ENCODE data around the gene TOX3. TPM values are rescaled to one million over a fixed set of nuclear protein-coding genes. Genes with fewer than 3 reads are reported as not detected.
A peak's percentile ranks its signal among the peaks of the same experiment; 100 is the strongest.

Gene TOX3
- polyA plus RNA-seq, 1 donor: 10.9 TPM

DNA sequence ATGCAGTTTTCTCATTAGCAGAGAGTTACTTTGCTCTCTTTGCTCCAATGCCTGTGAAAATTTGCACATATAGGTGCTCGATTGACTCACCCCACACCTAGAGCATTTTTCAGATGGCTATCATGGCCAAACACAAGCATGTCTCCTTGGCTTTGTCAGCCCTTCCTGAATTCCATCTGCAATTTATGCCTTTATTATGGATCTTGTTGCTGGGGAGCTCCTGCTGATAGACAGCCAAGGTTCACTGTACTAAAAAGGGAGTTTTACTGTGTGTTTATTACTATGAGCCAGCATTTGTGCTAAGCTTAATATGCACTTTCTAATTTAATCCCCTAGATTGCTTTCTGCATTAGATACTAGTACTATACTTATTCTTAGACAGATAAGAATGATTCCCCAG is 93.3 kb downstream of the TOX3 start:
- 0% methylated on average over 1 of the region's 1 CpG for WGBS (ENCODE audit: insufficient coverage, low lambda C conversion rate)
- peak; percentile 38 to 73 for DNase-seq
- peaks cover 4% of the 10 kb centered on the region for H3K9me3 ChIP-seq (ENCODE audit: control insufficient read depth, low read depth, low read length)
- no peaks in the 10 kb centered on the region for H3K27me3 ChIP-seq (ENCODE audit: control insufficient read depth, insufficient read depth, low read length)
- no peaks in the 10 kb centered on the region for H3K4me1 ChIP-seq (ENCODE audit: control insufficient read depth, insufficient read depth, low read length)
- no peak overlapping the region for H3K4me3 ChIP-seq (ENCODE audit: low read length)
- H3K27ac ChIP-seq (ENCODE audit: low read length): peak overlapping the region; percentile 21
- peaks cover 5% of the 10 kb centered on the region for H3K36me3 ChIP-seq (ENCODE audit: control insufficient read depth, insufficient read depth, low read length)

DNA sequence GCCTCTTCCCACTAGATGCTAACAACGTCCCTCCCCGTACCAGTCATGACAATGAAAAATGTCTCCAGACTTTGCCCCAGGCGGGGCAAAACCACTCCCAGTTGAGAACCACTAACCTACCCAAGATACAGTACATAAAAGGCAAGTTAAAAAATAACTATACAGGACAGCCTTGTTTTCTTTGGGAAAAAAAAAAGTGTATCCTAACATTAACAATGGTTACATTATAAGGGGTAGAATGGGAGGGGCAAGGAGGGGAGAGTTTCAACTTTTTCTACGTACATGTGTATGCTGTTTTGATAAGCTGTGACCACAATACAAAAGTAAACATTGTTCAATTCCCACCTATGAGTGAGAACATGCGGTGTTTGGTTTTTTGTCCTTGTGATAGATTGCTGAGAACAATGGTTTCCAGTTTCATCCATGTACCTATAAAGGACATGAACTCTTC is 94.9 kb downstream of the TOX3 start:
- H3K4me1 ChIP-seq (ENCODE audit: control insufficient read depth, insufficient read depth, low read length): no peaks in the 10 kb centered on the region
- H3K36me3 ChIP-seq (ENCODE audit: control insufficient read depth, insufficient read depth, low read length): peaks cover 2% of the 10 kb centered on the region
- H3K27ac ChIP-seq (ENCODE audit: low read length): no peak overlapping the region
- 88% methylated on average over 1 of the region's 5 CpGs for WGBS (ENCODE audit: insufficient coverage, low lambda C conversion rate)
- H3K4me3 ChIP-seq (ENCODE audit: low read length): no peak overlapping the region
- H3K27me3 ChIP-seq (ENCODE audit: control insufficient read depth, insufficient read depth, low read length): no peaks in the 10 kb centered on the region
- DNase-seq: peak; percentile 8 to 48
- peaks cover 4% of the 10 kb centered on the region for H3K9me3 ChIP-seq (ENCODE audit: control insufficient read depth, low read depth, low read length)

DNA sequence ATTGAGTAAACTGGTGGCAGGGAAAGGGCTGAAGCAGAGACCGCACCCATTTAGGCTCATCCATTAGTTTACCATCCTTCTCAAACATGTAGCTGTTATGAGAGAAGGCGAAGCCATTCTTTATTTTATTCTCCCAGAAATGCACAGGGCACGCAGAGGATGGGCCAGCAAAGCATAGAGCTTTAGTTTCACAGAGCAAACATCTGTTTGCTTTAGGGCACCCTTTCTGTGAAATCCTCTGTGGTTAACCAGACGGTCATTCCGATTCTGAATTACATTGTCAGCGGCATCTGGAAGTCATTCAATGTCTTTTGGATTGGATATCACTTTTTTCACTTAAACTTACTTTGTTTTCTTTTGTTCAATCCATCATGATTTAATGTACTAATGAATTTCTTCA is 96.0 kb downstream of the TOX3 start:
- H3K27ac ChIP-seq (ENCODE audit: low read length): no peak overlapping the region
- no peaks in the 10 kb centered on the region for H3K27me3 ChIP-seq (ENCODE audit: control insufficient read depth, insufficient read depth, low read length)
- WGBS (ENCODE audit: insufficient coverage, low lambda C conversion rate): 92% methylated on average over 3 of the region's 6 CpGs
- H3K9me3 ChIP-seq (ENCODE audit: control insufficient read depth, low read depth, low read length): peaks cover 4% of the 10 kb centered on the region
- no peak overlapping the region for H3K4me3 ChIP-seq (ENCODE audit: low read length)
- no peak for DNase-seq
- H3K36me3 ChIP-seq (ENCODE audit: control insufficient read depth, insufficient read depth, low read length): peaks cover 4% of the 10 kb centered on the region
- no peaks in the 10 kb centered on the region for H3K4me1 ChIP-seq (ENCODE audit: control insufficient read depth, insufficient read depth, low read length)

DNA sequence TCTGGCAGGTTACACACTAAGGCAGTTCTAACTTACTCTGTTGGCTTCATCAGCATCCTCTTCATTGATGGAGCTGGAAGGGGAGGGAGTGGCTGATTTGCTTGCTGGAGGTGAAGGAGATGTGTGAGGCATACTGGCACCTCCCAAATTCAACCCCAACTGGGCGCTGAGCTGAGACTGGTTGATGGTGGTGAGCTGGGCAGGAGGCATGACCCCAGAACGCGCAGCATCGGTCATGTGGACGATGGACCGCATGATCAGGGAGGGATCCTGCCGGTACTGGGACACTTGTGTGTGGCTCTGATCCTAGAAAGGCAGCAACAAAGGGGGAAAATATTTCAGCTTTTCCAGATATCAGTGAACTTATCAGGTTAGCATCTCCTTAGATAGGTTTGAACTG is 96.7 kb downstream of the TOX3 start:
- Histone ChIP-seq H3K27me3 (ENCODE audit: control insufficient read depth, insufficient read depth, low read length) (no peaks in the 10 kb centered on the region), H3K4me3 (ENCODE audit: low read length) (no peak overlapping the region), H3K9me3 (ENCODE audit: control insufficient read depth, low read depth, low read length) (peaks cover 4% of the 10 kb centered on the region), H3K27ac (ENCODE audit: low read length) (no peak overlapping the region), H3K36me3 (ENCODE audit: control insufficient read depth, insufficient read depth, low read length) (peaks cover 8% of the 10 kb centered on the region), H3K4me1 (ENCODE audit: control insufficient read depth, insufficient read depth, low read length) (no peaks in the 10 kb centered on the region)
- whole genome bisulfite sequencing (ENCODE audit: insufficient coverage, low lambda C conversion rate): no CpG with 5 or more reads among the region's 7 CpGs
- no peak for DNase-seq

- WGBS (ENCODE audit: insufficient coverage, low lambda C conversion rate): 80% methylated on average over 1 of the region's 4 CpGs
- H3K27ac ChIP-seq (ENCODE audit: low read length): no peak overlapping the region
- H3K4me3 ChIP-seq (ENCODE audit: low read length): no peak overlapping the region
- H3K9me3 ChIP-seq (ENCODE audit: control insufficient read depth, low read depth, low read length): no peaks in the 10 kb centered on the region
- DNase-seq: no peak
- H3K27me3 ChIP-seq (ENCODE audit: control insufficient read depth, insufficient read depth, low read length): no peaks in the 10 kb centered on the region
- peaks cover 15% of the 10 kb centered on the region for H3K36me3 ChIP-seq (ENCODE audit: control insufficient read depth, insufficient read depth, low read length)
- H3K4me1 ChIP-seq (ENCODE audit: control insufficient read depth, insufficient read depth, low read length): no peaks in the 10 kb centered on the region
These were observed 100.9 kb downstream of the TOX3 start for GRCh38 chr16:52446080-52446479.

- Histone ChIP-seq H3K9me3 (ENCODE audit: control insufficient read depth, low read depth, low read length) (no peaks in the 10 kb centered on the region), H3K36me3 (ENCODE audit: control insufficient read depth, insufficient read depth, low read length) (peaks cover 23% of the 10 kb centered on the region), H3K4me3 (ENCODE audit: low read length) (no peak overlapping the region), H3K27ac (ENCODE audit: low read length) (no peak overlapping the region), H3K27me3 (ENCODE audit: control insufficient read depth, insufficient read depth, low read length) (no peaks in the 10 kb centered on the region), H3K4me1 (ENCODE audit: control insufficient read depth, insufficient read depth, low read length) (no peaks in the 10 kb centered on the region)
- no peak for DNase-seq
- no CpG with 5 or more reads among the region's 3 CpGs for WGBS (ENCODE audit: insufficient coverage, low lambda C conversion rate)
These were observed 105.1 kb downstream of the TOX3 start for GRCh38 chr16:52441886-52442285.

DNA sequence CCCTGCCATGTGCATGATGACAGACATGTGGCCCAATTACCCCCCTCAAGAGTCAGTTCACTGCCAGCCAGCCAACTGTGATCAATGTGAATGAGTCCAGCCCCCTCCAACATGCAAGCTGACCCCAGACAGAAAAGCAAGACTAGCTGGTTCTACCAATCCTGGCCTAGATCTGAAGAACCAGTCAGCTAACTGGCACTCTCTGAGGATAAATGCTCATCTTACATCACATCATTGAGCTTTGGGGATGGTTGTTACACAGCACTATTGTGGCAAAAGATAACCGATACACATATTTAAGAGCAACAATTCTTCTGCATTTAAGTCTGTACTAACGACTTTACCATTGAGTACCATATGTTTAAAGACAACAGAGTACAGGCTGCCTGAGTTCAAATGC is 106.7 kb downstream of the TOX3 start:
- WGBS (ENCODE audit: insufficient coverage, low lambda C conversion rate): no CpG with 5 or more reads among the region's 2 CpGs
- no peaks in the 10 kb centered on the region for H3K9me3 ChIP-seq (ENCODE audit: control insufficient read depth, low read depth, low read length)
- peaks cover 18% of the 10 kb centered on the region for H3K36me3 ChIP-seq (ENCODE audit: control insufficient read depth, insufficient read depth, low read length)
- DNase-seq: no peak
- no peaks in the 10 kb centered on the region for H3K27me3 ChIP-seq (ENCODE audit: control insufficient read depth, insufficient read depth, low read length)
- no peaks in the 10 kb centered on the region for H3K4me1 ChIP-seq (ENCODE audit: control insufficient read depth, insufficient read depth, low read length)
- H3K27ac ChIP-seq (ENCODE audit: low read length): no peak overlapping the region
- H3K4me3 ChIP-seq (ENCODE audit: low read length): no peak overlapping the region

DNA sequence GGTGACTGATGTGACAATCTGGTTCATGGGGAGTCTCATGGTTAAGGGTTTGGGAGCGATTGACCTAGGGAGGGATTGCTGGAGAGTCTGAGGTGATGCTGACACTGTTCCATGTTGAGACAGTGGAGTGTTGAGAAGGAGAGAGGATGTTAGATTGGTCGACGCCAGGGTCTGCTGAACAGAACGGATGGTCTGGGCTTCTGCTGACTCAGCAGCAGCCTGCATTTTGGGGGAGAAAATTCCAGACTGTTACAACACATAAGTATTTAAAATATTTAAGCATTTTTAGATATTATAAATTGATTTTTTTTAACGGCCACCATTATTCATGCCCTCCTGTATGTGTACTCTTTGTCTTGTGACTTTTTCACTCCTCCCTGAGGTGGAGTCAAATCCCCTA is 107.2 kb downstream of the TOX3 start:
- Histone ChIP-seq H3K4me1 (ENCODE audit: control insufficient read depth, insufficient read depth, low read length) (no peaks in the 10 kb centered on the region), H3K9me3 (ENCODE audit: control insufficient read depth, low read depth, low read length) (no peaks in the 10 kb centered on the region), H3K4me3 (ENCODE audit: low read length) (no peak overlapping the region), H3K27ac (ENCODE audit: low read length) (no peak overlapping the region), H3K36me3 (ENCODE audit: control insufficient read depth, insufficient read depth, low read length) (peaks cover 15% of the 10 kb centered on the region), H3K27me3 (ENCODE audit: control insufficient read depth, insufficient read depth, low read length) (no peaks in the 10 kb centered on the region)
- WGBS (ENCODE audit: insufficient coverage, low lambda C conversion rate): 80% methylated on average over 1 of the region's 5 CpGs
- no peak for DNase-seq

DNA sequence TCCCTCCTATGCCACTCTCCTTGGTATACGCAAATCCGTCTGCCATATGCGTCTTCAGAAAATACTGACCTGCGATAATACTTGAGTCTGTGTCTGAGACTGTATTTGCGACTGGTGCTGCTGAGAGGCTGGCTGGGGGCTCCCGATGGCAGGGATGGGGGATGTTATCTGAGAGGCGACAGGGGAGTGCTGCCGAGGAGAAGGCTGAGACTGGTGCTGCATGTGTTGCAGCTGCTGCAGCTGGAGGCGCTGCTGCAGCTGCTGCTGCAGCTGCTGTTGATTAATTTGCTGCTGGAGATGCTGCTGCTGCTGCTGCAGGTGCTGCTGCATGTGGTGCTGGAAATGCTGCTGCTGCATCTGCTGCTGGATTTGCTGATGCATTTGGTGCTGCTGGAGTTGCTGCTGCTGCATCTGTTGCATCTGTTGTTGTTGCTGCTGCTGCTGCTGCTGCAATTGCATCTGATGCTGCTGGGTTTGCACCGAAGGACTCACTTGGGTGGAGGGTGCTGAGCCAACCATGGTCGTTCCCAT is 107.7 kb downstream of the TOX3 start:
- H3K27me3 ChIP-seq (ENCODE audit: control insufficient read depth, insufficient read depth, low read length): no peaks in the 10 kb centered on the region
- no peaks in the 10 kb centered on the region for H3K4me1 ChIP-seq (ENCODE audit: control insufficient read depth, insufficient read depth, low read length)
- no CpG with 5 or more reads among the region's 11 CpGs for WGBS (ENCODE audit: insufficient coverage, low lambda C conversion rate)
- no peak for DNase-seq
- no peak overlapping the region for H3K27ac ChIP-seq (ENCODE audit: low read length)
- H3K9me3 ChIP-seq (ENCODE audit: control insufficient read depth, low read depth, low read length): no peaks in the 10 kb centered on the region
- H3K4me3 ChIP-seq (ENCODE audit: low read length): no peak overlapping the region
- peaks cover 13% of the 10 kb centered on the region for H3K36me3 ChIP-seq (ENCODE audit: control insufficient read depth, insufficient read depth, low read length)

GRCh38 chr16:52437277-52437670 is 109.7 kb downstream of the TOX3 start:
- Histone ChIP-seq H3K27ac (ENCODE audit: low read length) (no peak overlapping the region), H3K4me3 (ENCODE audit: low read length) (no peak overlapping the region), H3K36me3 (ENCODE audit: control insufficient read depth, insufficient read depth, low read length) (peaks cover 10% of the 10 kb centered on the region), H3K27me3 (ENCODE audit: control insufficient read depth, insufficient read depth, low read length) (no peaks in the 10 kb centered on the region), H3K9me3 (ENCODE audit: control insufficient read depth, low read depth, low read length) (no peaks in the 10 kb centered on the region), H3K4me1 (ENCODE audit: control insufficient read depth, insufficient read depth, low read length) (no peaks in the 10 kb centered on the region)
- WGBS (ENCODE audit: insufficient coverage, low lambda C conversion rate): 100% methylated on average over 2 of the region's 4 CpGs
- no peak for DNase-seq

Data from large intestine (tissue), 3 donors.